SU-DHL-6 (cell line): ENCODE data around the gene CINP.

Experiments used
- EZH2phosphoT487 ChIP-seq: fragments of 200-600 bp; sonication (generic), shearing (Covaris generic); conservative IDR thresholded peaks from 2 replicates; pipeline ENCODE4 v1.6.1; 2018; ENCODE audit warnings: mild to moderate bottlenecking, antibody characterized with exemption, low read length, moderate library complexity, mixed read lengths
- TF ChIP-seq, protein P1 (sequence below): fragments of 200-600 bp; sonication (generic); IDR thresholded peaks from one replicate; pipeline ENCODE4 v1.5.1; 2017; ENCODE audit warnings: antibody characterized with exemption, mild to moderate bottlenecking, low read length, moderate library complexity; ENCODE audit not compliant: insufficient read depth, poor library complexity, severe bottlenecking

DNA sequence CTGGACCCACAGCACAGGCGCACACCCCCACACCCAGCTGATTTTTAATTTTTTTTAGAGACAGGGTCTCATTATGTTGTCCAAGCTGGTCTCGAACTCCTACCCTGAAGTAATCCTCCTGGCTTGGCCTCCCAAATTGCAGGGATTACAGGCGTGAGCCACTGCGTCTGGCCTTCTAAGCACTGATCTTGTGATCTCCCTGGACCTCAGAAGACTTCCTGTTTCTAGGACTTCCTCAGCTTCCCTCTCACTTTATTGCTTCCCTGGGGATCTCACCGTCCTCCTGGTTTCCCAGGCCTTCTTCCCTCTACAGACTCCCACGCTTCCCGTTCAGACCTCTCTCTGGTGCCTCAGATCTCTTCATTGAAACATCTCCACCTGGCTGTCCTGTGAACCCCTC lies 29.3 kb downstream of the CINP start:
- TF ChIP-seq, protein P1, sequence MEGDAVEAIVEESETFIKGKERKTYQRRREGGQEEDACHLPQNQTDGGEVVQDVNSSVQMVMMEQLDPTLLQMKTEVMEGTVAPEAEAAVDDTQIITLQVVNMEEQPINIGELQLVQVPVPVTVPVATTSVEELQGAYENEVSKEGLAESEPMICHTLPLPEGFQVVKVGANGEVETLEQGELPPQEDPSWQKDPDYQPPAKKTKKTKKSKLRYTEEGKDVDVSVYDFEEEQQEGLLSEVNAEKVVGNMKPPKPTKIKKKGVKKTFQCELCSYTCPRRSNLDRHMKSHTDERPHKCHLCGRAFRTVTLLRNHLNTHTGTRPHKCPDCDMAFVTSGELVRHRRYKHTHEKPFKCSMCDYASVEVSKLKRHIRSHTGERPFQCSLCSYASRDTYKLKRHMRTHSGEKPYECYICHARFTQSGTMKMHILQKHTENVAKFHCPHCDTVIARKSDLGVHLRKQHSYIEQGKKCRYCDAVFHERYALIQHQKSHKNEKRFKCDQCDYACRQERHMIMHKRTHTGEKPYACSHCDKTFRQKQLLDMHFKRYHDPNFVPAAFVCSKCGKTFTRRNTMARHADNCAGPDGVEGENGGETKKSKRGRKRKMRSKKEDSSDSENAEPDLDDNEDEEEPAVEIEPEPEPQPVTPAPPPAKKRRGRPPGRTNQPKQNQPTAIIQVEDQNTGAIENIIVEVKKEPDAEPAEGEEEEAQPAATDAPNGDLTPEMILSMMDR = no peak
- TF ChIP-seq EZH2phosphoT487 = no peak
